HG03139 (cell line): Measurements from ENCODE around the gene GNG8.

Source experiments
- ATAC-seq: cut with Tn5 transposase; IDR thresholded peaks from one replicate; pipeline ENCODE4 v1.9.1; 2021; ENCODE audit not compliant: unreplicated experiment

Gene GNG8

DNA sequence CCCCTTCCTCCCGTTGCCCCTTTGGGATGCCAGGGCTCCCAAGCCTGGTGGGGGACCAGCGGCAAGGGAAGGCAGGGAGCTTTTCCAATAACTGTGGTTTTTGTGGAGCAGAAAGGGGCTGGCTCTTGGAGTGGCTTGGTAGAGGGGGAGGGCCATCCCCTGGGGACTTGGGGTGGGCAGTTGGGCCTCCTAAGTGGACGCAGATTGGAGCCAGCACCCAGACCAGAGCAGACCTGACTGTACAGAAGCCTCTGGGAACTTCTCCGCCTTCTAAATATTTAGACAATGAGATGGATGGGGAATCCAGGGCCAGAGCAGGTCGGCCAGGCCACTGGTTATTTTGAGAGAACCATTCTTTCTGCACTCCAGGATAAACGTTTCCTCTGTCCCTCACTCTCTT, 15.3 kb downstream of the GNG8 start:
- no peak for ATAC-seq

DNA sequence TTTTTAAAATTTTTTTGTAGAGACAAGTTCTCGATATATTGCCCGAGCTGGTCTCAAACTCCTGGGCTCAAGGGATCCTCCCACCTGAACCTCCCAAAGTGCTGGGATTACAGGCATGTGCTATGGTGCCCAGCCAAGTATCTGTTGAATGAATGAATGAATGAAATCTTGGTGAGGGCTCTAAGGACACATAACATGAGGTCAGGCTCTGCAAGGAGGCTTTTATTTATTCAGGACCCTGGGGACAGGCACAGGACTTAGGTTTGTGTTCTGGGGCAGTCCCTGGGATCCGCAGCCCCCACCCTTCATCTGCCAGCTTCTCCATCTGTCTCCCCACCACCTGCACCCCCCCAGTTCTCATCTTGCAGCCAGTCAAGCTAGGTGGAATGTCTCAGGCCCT, 15.7 kb downstream of the GNG8 start:
- ATAC-seq = no peak

DNA sequence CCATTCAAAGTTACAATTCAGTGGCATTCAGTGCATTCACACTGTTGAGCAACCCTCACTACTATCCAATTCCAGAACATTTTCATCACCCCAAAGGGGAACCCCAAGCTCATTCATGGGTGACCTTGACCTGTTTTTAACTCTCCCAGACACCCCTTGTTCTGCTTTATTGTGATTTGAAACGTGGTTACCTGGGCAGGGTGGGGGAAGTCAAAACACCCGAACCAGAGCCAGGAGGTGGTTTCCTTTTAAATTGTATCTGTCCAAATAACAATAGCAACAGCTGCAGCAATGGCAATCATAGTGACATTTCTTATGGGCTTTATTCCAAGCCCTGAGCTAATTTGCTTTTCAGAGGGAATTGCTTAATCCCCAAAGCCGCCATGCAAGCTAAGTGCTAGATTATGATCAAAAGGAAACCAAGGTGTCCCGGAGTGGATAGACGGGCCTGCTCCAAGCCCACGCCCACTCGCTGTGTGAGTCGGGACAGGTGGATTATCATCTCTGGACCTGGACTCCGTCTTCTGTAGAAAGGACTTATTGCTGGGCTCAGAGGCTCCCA, 17.3 kb downstream of the GNG8 start:
- no peak for ATAC-seq

DNA sequence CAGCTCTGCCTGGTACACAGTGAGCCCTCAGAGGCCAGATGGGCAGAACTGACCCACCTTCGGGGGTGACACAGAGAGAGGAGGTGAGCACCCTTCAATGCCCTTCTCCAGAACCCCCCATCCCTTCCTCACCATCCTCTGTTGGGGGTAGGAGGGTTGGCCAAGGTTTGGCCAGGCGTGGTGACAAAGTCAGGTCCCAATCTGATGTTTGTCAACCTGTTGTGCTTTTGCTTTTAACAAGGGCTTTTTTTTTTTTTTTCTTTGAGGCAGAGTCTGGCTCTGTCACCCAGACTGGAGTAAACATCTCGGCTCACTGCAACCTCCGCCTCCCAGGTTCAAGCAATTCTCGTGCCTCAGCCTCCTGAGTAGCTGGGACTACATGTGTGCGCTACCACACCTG, 18.4 kb downstream of the GNG8 start:
- no peak for ATAC-seq

DNA sequence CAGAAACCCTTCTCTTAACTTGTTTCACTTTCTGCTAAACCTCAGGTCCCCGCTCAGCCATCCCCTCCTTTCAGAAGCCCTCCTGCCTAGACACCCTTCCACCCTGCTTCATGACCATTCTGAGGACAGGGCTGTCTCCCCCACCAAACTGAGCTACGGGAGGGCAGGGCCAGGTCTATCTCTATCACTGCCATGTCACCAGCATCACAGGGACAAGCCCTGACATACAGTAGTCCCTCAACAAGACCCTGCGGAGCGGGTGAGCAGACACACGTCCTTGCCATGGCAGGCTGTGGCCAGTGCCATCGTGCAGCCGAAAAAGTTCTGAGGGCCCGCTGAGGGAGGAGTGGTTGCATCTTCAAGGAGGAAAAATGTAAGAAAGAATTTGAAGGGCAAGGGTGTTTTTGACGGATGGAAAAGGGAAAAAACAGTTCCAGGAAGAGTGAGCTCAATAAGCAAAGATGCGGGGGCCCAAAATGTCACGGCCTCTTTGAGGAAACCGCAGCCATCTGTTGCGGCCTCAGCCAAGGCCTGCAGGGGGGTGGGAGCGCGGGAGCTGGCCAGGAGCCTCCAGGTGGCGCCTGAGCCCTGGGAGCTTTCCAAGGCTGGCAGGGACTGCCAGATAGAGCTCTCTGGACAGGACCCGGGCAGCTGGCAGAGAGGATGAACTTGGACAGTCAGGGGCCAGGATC, 19.2 kb downstream of the GNG8 start:
- ATAC-seq = no peak

DNA sequence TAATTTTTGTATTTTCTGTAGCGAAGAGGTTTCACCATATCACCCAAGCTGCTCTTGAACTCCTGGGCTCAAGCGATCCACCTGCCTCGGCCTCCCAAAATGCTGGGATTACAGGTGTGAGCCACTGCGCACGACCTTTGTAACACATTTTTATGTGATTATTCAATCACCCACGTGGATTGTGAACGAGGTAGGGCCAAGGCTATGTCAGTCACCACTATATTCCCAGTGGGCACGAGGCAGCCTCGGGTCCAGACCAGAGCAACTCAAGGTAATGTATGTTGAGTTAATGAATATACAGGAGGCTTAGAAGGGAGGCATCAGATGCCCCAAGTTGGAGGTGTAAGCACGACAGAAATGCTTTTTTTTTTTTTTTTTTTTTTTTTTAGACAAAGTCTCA, 20.0 kb downstream of the GNG8 start:
- ATAC-seq = no peak

DNA sequence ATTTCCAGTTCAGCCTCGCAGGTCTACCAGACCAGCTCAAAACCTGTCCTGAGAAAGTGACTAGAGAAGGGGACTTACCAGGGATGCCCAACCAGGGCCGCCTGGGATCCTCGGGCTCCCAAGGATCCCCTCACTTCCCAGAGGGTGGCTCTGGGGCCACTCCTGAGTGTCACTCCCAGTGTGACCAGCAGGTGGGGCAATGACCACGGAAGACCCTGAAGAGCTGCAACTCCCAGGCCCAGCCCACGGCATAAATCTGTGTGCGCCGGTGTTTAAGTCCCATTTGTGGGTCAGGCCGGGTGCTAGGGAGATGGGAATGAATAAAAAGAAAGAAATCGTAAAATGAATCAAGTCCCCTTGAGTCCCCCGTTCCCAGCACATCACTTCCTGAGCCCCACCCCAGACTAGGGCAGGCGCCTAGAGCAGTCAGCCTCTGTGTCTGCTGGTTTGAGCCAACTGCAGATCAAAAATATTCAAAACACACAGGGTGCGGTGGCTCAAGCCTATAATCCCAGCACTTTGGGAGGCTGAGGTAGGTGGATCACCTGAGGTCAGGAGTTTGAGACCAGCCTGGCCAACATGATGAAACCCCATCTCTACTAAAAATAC, 21.8 kb downstream of the GNG8 start:
- no peak for ATAC-seq

DNA sequence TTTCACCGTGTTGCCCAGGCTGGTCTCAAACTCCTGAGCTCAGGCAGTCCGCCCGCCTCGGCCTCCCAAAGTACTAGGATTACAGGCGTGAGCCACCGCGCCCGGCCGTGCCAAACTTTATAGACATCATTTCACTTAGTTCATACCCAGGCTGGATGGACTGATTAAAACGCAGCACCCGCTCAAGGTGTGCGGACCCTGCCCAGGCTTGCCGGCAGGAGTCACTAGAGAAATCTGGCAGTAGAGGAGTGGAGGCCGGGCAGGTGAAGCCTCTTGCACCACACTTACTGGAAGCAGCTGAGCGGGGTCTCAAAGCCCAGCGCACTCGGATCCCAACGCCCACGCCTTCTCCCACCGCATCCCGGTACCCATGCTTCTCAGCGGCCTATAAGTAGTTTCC, 22.5 kb downstream of the GNG8 start:
- no peak for ATAC-seq

DNA sequence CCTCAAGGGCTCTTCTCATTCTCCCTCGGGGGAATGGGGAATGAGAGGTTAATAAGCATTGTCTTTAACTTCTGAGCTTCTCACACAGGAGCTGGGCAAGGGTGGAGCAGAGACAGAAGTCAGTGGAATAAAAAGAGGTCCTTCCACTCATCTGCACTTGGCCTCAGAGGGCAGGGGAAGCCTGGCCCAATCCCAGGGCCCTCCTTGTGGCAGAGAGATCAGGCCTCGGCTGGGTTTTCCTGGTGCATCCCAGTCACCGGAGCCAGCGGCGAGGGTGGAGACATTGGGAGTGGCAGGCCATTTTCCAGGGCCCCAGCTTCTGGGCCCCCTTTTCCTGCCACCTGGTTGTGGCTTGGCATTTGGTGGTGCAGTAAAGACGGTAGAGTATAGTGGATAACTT, 24.2 kb downstream of the GNG8 start:
- no peak for ATAC-seq

DNA sequence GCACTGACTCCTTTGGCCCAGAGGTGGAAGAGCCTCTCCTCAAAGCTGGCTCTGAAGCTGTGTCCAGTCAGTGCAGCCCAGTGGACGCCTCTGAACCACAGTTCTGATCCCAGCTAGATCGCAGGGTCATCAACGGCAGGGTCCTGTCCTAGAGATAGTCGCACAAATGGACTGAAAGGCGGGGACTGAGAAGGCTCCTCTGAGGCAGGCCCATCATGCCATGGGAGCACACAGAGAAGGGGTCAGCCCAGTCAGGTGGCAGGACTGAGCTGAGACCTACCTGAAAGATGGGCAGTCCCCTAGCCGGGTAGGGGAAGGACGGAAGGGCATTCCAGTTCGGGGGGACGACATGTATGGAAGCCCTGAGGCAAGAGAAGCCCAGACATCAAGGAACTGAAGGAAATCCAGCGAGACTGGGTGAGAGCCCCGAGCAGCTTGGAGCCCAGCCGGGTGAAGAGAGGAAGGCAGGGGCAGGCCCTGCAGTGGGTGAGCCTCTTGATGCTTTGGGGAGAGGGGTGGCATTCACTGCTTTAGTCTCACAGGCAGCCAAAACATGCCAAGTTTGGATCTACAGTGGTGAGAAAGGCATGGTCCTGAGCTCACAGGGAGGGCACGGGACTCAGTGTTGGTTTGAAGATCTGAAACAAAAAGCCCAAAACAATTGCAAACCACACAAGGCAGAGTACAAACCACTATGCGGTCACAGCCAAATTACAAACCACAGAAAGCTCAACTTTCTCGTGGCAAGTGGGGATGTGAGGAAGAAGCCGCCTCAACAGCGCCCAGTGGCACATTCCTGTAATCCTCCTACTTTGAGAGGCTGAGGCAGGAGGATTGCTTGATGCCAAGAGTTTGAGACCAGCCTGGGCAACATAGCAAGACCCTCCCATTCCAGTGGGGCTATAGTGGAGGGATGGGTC, 24.9 kb downstream of the GNG8 start:
- no peak for ATAC-seq

DNA sequence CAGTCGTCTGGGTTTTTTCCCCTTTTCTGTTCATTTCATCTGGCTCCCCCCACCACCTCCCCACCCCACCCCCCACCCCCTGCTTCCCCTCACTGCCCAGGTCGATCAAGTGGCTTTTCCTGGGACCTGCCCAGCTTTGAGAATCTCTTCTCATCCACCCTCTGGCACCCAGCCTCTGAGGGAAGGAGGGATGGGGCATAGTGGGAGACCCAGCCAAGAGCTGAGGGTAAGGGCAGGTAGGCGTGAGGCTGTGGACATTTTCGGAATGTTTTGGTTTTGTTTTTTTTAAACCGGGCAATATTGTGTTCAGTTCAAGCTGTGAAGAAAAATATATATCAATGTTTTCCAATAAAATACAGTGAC, 25.6 kb downstream of the GNG8 start:
- ATAC-seq = no peak

DNA sequence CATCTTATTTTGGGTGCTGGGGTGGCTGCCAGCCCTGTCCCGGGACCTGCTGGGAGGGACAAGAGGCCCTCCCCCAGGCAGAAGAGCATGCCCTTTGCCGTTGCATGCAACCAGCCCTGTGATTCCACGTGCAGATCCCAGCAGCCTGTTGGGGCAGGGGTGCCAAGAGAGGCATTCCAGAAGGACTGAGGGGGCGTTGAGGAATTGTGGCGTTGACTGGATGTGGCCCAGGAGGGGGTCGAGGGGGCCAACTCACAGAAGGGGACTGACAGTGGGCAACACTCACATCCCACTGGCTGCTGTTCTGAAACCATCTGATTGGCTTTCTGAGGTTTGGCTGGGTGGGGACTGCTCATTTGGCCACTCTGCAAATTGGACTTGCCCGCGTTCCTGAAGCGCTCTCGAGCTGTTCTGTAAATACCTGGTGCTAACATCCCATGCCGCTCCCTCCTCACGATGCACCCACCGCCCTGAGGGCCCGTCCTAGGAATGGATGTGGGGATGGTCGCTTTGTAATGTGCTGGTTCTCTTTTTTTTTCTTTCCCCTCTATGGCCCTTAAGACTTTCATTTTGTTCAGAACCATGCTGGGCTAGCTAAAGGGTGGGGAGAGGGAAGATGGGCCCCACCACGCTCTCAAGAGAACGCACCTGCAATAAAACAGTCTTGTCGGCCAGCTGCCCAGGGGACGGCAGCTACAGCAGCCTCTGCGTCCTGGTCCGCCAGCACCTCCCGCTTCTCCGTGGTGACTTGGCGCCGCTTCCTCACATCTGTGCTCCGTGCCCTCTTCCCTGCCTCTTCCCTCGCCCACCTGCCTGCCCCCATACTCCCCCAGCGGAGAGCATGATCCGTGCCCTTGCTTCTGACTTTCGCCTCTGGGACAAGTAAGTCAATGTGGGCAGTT, 26.2 kb downstream of the GNG8 start:
- ATAC-seq = no peak

DNA sequence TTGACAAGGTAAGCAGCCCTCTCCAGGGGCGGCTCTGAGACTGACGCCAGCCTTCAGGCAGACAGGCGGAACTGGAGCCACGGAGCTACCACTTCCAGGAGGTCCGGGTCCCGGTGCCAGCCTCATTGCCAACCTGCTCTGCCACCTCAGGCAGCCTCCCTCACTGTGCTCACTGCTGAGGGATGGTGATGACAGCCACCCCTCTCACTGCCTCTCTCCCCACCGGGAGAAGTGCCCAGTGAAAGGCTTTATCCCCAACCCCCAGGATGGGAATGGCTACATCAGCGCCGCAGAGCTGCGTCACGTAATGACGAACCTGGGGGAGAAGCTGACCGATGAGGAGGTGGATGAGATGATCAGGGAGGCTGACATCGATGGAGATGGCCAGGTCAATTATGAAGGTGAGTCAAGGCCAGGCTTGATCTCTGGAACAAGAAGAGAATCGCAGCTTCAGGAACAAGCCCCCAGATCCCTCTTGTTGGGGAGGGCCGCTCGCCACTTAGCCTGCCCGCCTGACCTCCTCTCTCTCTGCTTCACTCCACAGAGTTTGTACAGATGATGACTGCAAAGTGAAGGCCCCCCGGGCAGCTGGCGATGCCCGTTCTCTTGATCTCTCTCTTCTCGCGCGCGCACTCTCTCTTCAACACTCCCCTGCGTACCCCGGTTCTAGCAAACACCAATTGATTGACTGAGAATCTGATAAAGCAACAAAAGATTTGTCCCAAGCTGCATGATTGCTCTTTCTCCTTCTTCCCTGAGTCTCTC, 27.2 kb downstream of the GNG8 start:
- ATAC-seq = no peak

DNA sequence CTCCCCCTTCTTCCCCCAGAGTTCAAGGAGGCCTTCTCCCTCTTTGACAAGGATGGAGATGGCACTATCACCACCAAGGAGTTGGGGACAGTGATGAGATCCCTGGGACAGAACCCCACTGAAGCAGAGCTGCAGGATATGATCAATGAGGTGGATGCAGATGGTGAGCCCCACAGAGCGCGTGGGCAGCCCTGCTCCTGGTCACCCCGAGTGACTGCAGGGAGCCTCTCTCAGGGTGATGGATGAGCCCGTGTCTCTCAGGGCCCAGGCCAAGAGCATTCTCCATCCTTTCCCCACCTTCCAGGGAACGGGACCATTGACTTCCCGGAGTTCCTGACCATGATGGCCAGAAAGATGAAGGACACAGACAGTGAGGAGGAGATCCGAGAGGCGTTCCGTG, 27.8 kb downstream of the GNG8 start:
- ATAC-seq = no peak

DNA sequence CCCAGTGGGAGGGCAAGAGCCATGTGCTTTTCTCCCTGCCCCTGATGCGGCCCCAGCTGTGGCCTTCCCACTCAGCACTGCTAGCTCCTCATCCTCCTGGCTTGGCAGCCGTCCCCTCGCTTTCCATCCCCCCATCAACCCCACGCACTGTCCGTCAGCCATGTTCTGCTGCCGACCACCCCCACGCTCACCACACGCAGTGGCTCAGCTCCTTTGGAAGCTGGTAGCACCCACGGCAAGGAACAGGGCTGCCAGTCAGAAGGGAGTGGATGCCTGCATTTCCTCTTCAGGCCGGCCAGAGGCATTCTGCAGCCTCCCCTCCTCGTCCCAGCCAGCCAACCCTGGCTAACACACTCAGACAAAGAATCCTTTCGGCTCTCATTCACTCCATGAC, 28.6 kb downstream of the GNG8 start:
- no peak for ATAC-seq

DNA sequence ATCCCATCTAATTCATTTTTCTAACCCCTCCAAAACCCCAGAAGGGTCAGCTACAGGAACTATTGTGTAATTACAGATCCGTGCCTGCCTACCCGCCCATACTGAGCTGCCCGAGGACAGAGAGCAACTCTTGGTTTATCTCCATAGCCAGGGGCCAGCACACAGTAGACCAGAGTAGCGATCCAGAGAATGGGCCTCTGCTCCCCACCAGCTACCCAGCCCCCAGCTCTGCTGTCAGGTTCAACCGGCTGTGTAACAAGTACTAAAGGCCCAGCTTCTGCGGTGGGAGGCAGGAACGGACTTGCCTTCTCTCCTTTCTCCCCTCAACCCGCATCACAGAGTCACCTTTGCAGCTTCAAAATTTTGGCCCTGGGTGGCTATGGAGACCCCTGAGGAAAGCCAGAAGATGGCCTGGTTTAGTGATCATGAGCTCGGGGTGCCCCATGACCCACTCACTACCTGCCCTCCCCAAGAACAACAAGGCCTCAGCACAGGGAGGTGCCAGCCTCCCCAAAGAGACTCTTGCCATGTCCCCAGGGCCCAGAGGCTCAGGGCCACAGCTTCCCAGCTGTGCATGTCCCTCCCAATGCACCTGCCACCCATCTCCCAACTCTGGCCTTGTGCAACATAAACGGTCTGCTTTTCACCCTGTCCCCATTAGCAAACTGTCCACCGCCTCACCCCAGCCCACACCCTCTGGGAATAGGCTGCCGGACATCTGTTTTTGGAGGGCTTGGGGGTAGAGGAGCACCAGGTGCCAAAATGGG, 29.1 kb downstream of the GNG8 start:
- no peak for ATAC-seq

DNA sequence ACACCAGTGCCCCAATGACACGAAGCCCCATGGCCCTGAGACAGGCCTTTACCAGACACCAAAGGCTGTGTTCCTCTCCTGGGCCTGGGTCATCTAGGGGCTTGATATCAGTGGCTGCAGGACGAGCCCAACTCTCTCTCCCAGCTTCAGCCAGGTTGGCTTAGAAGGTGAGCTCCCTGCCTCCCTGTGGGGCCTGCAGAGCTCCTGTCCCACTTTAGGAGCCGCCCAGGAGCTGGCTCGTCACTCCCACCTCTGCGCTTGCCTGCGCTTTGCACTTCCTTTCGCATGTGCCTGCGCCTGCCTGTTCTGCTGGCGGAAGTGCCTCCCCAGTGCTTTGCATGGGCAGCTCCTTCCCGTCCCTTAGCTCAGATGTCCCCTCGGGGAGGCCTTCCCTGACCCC, 30.0 kb downstream of the GNG8 start:
- ATAC-seq = no peak

DNA sequence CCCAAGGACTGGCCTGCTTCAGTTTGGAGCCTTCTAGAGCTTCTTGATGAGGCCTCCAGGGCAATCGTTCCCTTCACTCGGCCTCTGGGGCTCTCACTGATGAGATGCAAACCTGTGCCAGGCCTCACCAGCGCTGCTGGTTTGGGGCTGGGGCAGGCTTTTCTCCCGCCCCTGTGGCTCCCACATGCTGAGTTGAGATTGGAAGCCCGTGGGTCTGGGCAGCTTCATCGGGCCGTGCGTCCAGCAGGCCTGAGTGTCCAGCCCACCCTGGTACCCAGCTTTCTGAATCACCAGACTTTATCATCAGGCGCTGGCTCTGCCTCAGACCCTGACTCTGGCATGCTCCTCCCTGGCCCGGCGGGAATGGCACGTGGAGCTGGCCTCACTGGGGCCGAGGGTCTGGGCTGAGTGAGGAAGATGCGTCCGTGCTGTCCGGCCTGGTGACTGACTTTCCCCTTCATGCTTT, 30.6 kb downstream of the GNG8 start:
- ATAC-seq = no peak

DNA sequence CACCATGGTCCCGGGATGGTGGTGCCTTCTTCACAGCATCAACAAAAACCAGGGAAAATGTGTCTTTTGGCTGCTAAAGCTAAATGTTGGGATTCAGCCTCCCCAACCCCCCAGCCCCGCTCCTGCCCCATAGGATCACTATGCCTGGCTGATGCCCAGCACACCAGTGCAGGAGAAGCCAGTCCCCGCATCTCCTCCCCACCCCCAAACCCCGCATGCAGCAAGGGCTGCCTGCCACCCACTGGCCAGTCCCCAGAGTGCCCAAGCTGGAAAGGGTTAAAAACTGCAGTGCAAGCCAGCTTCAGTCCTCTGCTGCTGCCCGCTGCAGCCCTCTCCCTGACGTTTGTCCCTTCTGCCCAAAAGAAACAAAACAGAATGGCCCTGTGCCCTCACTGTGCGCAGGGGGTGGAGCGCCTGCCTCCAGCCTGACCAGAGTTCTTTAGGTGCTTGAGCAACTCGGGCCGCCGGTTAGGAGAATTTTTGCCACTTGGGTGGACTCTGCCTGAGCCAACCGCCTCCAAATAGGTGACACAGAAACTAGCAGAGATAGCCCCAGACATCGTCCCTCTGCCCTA, 31.1 kb downstream of the GNG8 start:
- no peak for ATAC-seq
